Left forelimb (tissue), 1 donor: ENCODE data around the gene OR8H2.
"Not testable (repeated sequence)": the region's sequence is repeated elsewhere in the genome, so short reads cannot be mapped to it uniquely, and the experiment has no call there.

ENCODE experiments used
- DNase-seq: peaks from one replicate; pipeline ENCODE4 v3.0.0-alpha.2; 2018; ENCODE audit warnings: low spot score

The OR8H2 gene

GRCh38 chr11:56103210-56103737, at the start of gene OR8H2:
Gene OR8H2 (plus strand): TSS chr11:56103687. CDS start chr11:56105043, 1,356 bp downstream.
- no peak for DNase-seq

GRCh38 chr11:56056366-56056765, 47.1 kb upstream of the OR8H2 start:
- DNase-seq, result not testable (repeated sequence)

- DNase-seq, result not testable (repeated sequence)
Observed at GRCh38 chr11:56057661-56058237, 45.7 kb upstream of the OR8H2 start.

GRCh38 chr11:56058260-56058780, 45.2 kb upstream of the OR8H2 start:
- not testable (repeated sequence) for DNase-seq

GRCh38 chr11:56066980-56067379, 36.5 kb upstream of the OR8H2 start:
- no peak for DNase-seq

- DNase-seq, result no peak
Observed at GRCh38 chr11:56089697-56090096, 13.8 kb upstream of the OR8H2 start.

- DNase-seq, result no peak
Observed at GRCh38 chr11:56093008-56093407, 10.5 kb upstream of the OR8H2 start, which contains the start of gene OR8I2. Gene OR8I2 (plus strand): TSS chr11:56093308. CDS start chr11:56093308, 0 bp downstream.

GRCh38 chr11:56122073-56122472, 18.6 kb downstream of the OR8H2 start, which contains the start of gene OR8H3:
Gene OR8H3 (plus strand): TSS chr11:56122373. CDS start chr11:56122373, 0 bp downstream.
- DNase-seq, result no peak

- no peak for DNase-seq
Observed at GRCh38 chr11:56140151-56140661, 36.7 kb downstream of the OR8H2 start, which contains the start of gene OR8J3. Gene OR8J3 (minus strand): TSS chr11:56140201. CDS start chr11:56137718, 2,483 bp downstream.

GRCh38 chr11:56143681-56144080, 40.2 kb downstream of the OR8H2 start:
- not testable (repeated sequence) for DNase-seq

- DNase-seq, result no peak
Observed at GRCh38 chr11:56151376-56151775, 47.9 kb downstream of the OR8H2 start.

- DNase-seq, result no peak
Observed at GRCh38 chr11:56152333-56152732, 48.8 kb downstream of the OR8H2 start.
